Esophagus squamous epithelium (tissue), 4 donors: ENCODE results near the gene BST1.

Experiments used
- POLR2A ChIP-seq, 4 donors: fragments of 450-650 bp; IDR thresholded peaks; one replicate each; pipeline ENCODE4 v1.6.1; 2017; ENCODE audit warnings: antibody characterized with exemption in 4 of 4, mild to moderate bottlenecking in 4 of 4, moderate library complexity in 3 of 4
- TF ChIP-seq, protein P1 (sequence below), 6 experiments: fragments of 450-650 bp in 4 of 6; fragments of 200-600 bp in 2 of 6; sonication (generic) in 2 of 6; IDR thresholded peaks; one replicate each; pipeline ENCODE4 v1.5.1; 2016 to 2019; ENCODE audit warnings: antibody characterized with exemption in 6 of 6, mild to moderate bottlenecking in 4 of 6, moderate library complexity in 4 of 6

- TF ChIP-seq, protein P1, sequence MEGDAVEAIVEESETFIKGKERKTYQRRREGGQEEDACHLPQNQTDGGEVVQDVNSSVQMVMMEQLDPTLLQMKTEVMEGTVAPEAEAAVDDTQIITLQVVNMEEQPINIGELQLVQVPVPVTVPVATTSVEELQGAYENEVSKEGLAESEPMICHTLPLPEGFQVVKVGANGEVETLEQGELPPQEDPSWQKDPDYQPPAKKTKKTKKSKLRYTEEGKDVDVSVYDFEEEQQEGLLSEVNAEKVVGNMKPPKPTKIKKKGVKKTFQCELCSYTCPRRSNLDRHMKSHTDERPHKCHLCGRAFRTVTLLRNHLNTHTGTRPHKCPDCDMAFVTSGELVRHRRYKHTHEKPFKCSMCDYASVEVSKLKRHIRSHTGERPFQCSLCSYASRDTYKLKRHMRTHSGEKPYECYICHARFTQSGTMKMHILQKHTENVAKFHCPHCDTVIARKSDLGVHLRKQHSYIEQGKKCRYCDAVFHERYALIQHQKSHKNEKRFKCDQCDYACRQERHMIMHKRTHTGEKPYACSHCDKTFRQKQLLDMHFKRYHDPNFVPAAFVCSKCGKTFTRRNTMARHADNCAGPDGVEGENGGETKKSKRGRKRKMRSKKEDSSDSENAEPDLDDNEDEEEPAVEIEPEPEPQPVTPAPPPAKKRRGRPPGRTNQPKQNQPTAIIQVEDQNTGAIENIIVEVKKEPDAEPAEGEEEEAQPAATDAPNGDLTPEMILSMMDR (IDR thresholded peaks at IDR 0.05): no peak
- TF ChIP-seq POLR2A (IDR thresholded peaks at IDR 0.05): no peak
These were observed 74.2 kb downstream of the BST1 start for GRCh38 chr4:15776871-15777648.
